ENCODE data around the gene BDKRB1. TPM values are rescaled to one million over a fixed set of nuclear protein-coding genes. Genes with fewer than 3 reads are reported as not detected.

Gene BDKRB1
- total and polyA plus RNA-seq, 9 of the 15 experiments (the other 6 are each of a cell fraction or from before 2014, with no cell fraction given), result 0.06 to 0.23 (median 0.09) TPM; not detected in 1

GRCh38 chr14:96284430-96284829 is 28.4 kb downstream of the BDKRB1 start:
- H4K20me1 ChIP-seq (replicated peaks; ENCODE audit: control insufficient read depth, insufficient read depth, low read length), result no peaks in the 10 kb centered on the region
- H3K4me1 ChIP-seq (replicated peaks in 1 of 2; ENCODE audit: control insufficient read depth in 2 of 2, insufficient read depth in 2 of 2, low read length in 2 of 2), result no peaks in the 10 kb centered on the region
- FAIRE-seq (no peak), ATAC-seq (no peak), DNase-seq (ENCODE audit: extremely low read depth in 1 of 4, low spot score in 3 of 4) (no peak)
- ChIA-PET CTCF (ENCODE audit: low intra/inter-chr PET ratio) (no interaction called here), POLR2A (no interaction called here)
- no peak overlapping the region for H2AFZ ChIP-seq (ENCODE audit: low read depth, low read length)
- no peak for TF ChIP-seq SAP30 (IDR thresholded peaks at IDR 0.05; ENCODE audit: borderline replicate concordance, insufficient read depth, low read depth, low read length, poor library complexity, severe bottlenecking)
- no peak for TF ChIP-seq ZNF24 (IDR thresholded peaks at IDR 0.05)
- TF ChIP-seq ELK1 (CRISPR knock-in tag; IDR thresholded peaks at IDR 0.05), result no peak
- no peak for TF ChIP-seq ZFPM2 (CRISPR knock-in tag; IDR thresholded peaks at IDR 0.05)
- TF ChIP-seq SMAD3 (CRISPR knock-in tag; conservative IDR thresholded peaks at IDR 0.05), result no peak
- no peak for TF ChIP-seq ZNF316 (IDR thresholded peaks at IDR 0.05)
- TF ChIP-seq ZNF324 (CRISPR knock-in tag; IDR thresholded peaks at IDR 0.05), result no peak
- TF ChIP-seq HES1 (IDR thresholded peaks at IDR 0.05; ENCODE audit: low read depth), result no peak
- no peak for TF ChIP-seq ATF2 (CRISPR knock-in tag; IDR thresholded peaks at IDR 0.05)
- no peak for TF ChIP-seq ZNF449 (CRISPR knock-in tag; IDR thresholded peaks at IDR 0.05)
- no peak for TF ChIP-seq PML (IDR thresholded peaks at IDR 0.05; ENCODE audit: low read length)
- TF ChIP-seq OTX1 (CRISPR knock-in tag; IDR thresholded peaks at IDR 0.05), result no peak
- no peak for TF ChIP-seq ZNF197 (CRISPR knock-in tag; IDR thresholded peaks at IDR 0.05; ENCODE audit: low read depth)
- TF ChIP-seq BMI1 (IDR thresholded peaks at IDR 0.05; ENCODE audit: low read length), result no peak
- no peak for TF ChIP-seq ZNF695 (CRISPR knock-in tag; IDR thresholded peaks at IDR 0.05)
- no peak for TF ChIP-seq LEF1 (IDR thresholded peaks at IDR 0.05)
- no peak for TF ChIP-seq ZNF280A (IDR thresholded peaks at IDR 0.05; ENCODE audit: low read depth, partially characterized antibody)
- TF ChIP-seq BRF1 (IDR thresholded peaks at IDR 0.05; ENCODE audit: borderline replicate concordance, extremely low read depth, insufficient read length), result no peak
- no peak for TF ChIP-seq PHF21A (IDR thresholded peaks at IDR 0.05; ENCODE audit: borderline replicate concordance, low read depth)
- BruUV-seq (replicated peaks), result no TSS peak
- WGBS (ENCODE audit: insufficient coverage, low coverage, missing lambda C conversion rate), result 22% methylated on average over 1 of the region's 1 CpG
- H3K4me2 ChIP-seq (ENCODE audit: insufficient read depth, low read length), result no peak overlapping the region
- intact Hi-C loops (cut with micrococcal nuclease), result no loop called here
- no peak overlapping the region for H3K9ac ChIP-seq (ENCODE audit: insufficient read depth in 1 of 2, low read depth in 2 of 2, low read length in 2 of 2)
- no peak overlapping the region for H3K4me3 ChIP-seq
- H3K79me2 ChIP-seq (ENCODE audit: control insufficient read depth, insufficient read depth, low read length), result no peaks in the 10 kb centered on the region
- no peaks in the 10 kb centered on the region for H3K27me3 ChIP-seq (ENCODE audit: control insufficient read depth in 2 of 2, insufficient read depth in 2 of 2, low read length in 2 of 2)
- no peaks in the 10 kb centered on the region for H3K9me3 ChIP-seq (replicated peaks; ENCODE audit: control insufficient read depth, insufficient read depth, low read depth, low read length)
- H3K9me1 ChIP-seq (ENCODE audit: control insufficient read depth, insufficient read depth, low read length), result no peaks in the 10 kb centered on the region
- in situ Hi-C loops (cut with MboI), result no loop called here
- no peak overlapping the region for H3K27ac ChIP-seq (ENCODE audit: extremely low read depth, low read depth, low read length)
- peaks cover 10% of the 10 kb centered on the region; the same call in 2 of the 3 replicates for H3K36me3 ChIP-seq (ENCODE audit: control insufficient read depth, insufficient read depth, low read length)
